Measurements from ENCODE around the gene TRAIP.
A peak's percentile ranks its signal among the peaks of the same experiment; 100 is the strongest.
"Not testable (repeated sequence)": the region's sequence is repeated elsewhere in the genome, so short reads cannot be mapped to it uniquely, and the experiment has no call there.

The TRAIP gene

DNA sequence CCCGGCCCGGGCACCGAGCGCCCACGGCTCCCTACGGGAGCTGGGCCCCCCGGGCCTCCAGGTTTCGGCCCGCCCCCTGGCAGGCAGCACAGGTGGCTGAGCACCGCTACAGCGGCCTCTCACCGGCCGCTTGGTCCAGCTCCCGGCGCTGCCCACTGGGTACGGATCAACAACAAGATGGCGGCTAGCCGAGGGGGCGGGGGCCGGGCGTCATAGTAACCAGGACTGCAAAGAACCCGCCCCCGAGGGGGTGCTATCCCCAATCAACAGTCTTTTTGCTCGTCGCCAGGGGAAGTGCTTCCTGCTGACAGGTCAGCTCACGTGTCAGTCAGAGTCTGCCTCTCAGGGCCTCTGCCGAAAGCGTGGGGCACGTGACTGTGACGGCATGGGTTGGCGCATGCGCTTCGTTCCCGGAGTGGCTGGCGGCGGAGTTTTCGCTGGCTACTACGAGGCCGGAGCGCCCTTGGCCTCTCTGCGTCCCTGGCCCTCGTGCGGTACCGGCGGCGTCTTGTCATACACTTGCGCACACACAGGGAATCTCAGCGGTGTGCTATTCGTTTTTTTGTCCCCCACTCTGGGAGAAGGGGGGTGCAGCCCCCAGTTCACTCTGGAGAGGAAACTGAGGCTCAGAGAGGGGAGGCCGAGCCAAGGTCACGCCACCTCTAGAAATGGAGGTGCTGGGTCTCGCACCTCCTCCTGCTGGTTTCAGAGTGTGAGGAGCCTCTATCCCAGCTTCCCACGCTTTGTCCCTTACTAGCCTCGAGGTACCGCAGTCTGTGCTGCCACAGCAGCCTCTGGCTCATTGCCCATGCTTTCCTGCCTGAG, 69.8 kb downstream of the TRAIP start, which contains the start of gene IP6K1:
IP6K1 (minus strand) TSS at position 186 of the 825 bp plus-strand sequence. CDS start 38,502 bp downstream, outside the sequence.
- peaks cover 27% of the 10 kb centered on the region for H3K36me3 ChIP-seq
- peaks cover 62% of the 10 kb centered on the region for H3K4me1 ChIP-seq
- peak within 1 kb of the TSS; percentile 92 for H3K9ac ChIP-seq
- H3K9me3 ChIP-seq = no peaks in the 10 kb centered on the region
- TF ChIP-seq Cebpa-rat (IDR thresholded peaks at IDR 0.05) = no peak
- H3K27me3 ChIP-seq = no peaks in the 10 kb centered on the region
- peaks cover 31% of the 10 kb centered on the region; the same call in 1 of the 2 replicates for H4K20me1 ChIP-seq
- peak within 1 kb of the TSS; percentile 96 for H3K4me3 ChIP-seq
- peak within 1 kb of the TSS; percentile 92 for H3K27ac ChIP-seq
- peak within 1 kb of the TSS; percentile 99 for H3K4me2 ChIP-seq

DNA sequence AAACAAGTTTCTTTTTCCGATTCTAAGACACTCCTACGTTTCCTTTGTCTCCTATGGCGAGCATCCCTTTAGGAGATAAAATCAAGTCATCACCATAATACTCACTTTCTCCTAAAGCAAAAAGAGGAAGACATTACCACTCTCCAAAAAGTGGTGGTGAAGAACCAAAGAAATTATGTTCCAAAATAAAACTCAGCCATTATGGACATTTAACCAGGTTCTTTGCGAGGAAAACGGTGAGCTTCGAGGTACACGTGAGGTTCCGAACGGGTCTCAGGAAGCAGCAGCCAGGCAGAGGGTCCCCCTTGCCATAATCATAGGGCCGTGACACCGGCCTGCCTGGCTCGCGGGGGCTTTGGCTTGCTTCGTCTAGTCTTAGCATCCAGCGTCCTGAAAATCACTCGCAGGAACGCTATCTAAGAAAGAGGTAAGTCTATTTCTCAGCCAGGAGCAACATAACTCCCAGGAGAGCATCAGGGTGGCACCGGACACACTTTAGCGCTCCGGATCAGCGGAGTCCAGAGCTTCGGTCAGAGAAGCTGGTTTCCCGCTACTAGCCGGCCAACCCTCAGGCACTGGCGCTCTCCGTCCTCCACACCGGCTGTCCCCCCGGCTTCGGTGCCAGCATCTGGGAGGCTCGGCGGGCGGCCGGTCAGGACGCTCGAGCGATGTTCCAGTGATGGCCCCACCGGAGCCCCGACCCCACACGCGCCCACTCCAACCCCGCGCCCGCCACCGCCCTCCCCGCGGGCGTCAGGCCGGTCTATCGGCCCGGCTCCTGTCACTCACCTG, 70.6 kb downstream of the TRAIP start:
- no peak for TF ChIP-seq Cebpa-rat (IDR thresholded peaks at IDR 0.05)
- H3K36me3 ChIP-seq = peaks cover 35% of the 10 kb centered on the region
- H3K27ac ChIP-seq = peak overlapping the region; percentile 92

DNA sequence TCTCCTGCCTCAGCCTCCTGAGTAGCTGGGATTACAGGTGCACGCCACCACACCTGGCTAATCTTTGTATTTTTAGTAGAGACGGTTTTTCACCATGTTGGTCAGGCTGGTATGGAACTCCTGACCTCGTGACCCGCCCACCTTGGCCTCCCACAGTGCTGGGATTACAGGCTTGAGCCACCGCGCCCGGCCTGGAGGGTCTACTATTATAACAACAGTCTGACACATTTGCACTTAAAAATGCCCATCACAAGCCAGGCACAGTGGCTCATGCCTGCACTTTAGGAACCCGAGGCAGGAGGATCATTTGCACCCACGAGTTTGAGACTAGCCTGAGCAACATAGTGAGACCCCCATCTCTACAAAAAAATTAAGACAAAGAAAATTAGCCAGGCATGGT, 74.1 kb downstream of the TRAIP start:
- not testable (repeated sequence) for H3K27ac ChIP-seq, H3K9me3 ChIP-seq, H3K4me3 ChIP-seq, H3K9ac ChIP-seq, H3K27me3 ChIP-seq, H3K4me2 ChIP-seq
- Histone ChIP-seq H3K36me3 (peaks cover 61% of the 10 kb centered on the region), H3K4me1 (peaks cover 50% of the 10 kb centered on the region), H4K20me1 (peaks cover 74% of the 10 kb centered on the region)

More for the DNA sequence above, 70.6 kb downstream of the TRAIP start:
- Histone ChIP-seq H3K4me3 (peak overlapping the region; percentile 96), H3K4me2 (peak overlapping the region; percentile 87), H3K9ac (peak overlapping the region; percentile 92), H3K9me3 (no peaks in the 10 kb centered on the region), H3K4me1 (peaks cover 62% of the 10 kb centered on the region), H4K20me1 (peaks cover 39% of the 10 kb centered on the region), H3K27me3 (no peaks in the 10 kb centered on the region)

DNA sequence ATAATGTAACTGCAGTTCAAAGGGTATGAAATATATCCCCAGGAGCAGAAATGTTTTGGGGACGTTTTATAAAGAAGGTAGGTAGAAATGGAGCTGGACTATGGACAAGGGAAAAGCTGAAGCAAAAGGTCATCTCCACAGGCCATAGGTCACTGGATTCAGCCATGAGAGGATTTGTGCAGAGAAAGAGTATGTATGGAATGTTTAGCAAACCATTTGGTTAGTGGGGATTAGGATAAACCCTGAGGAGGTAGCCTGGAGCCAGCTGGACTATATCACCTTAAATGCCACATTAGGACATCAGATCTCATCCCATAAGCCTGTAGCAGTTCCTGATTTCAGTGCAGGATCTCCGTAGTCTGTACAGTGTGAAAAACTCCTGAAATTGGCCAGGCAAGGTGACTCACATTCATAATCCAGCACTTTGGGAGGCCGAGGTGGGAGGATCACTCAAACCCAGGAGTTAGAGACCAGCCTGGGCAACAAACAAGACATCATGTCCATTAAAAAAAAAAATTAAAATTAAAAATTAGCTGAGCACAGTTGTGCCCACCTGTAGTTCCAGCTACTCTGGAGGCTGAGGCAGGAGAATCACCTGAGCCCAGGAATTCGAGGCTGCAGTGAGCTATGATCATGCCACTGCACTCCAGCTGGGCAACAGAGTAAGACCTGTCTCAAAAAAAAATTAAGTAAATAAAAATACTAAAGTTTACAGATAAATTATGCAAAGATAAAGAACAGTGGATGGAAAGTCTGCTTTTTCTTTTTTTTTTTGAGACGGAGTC, 74.8 kb downstream of the TRAIP start:
- H4K20me1 ChIP-seq = peaks cover 81% of the 10 kb centered on the region
- no peaks in the 10 kb centered on the region for H3K27me3 ChIP-seq
- H3K4me3 ChIP-seq = no peak overlapping the region
- H3K27ac ChIP-seq = no peak overlapping the region
- H3K4me1 ChIP-seq = peaks cover 44% of the 10 kb centered on the region
- peaks cover 68% of the 10 kb centered on the region for H3K36me3 ChIP-seq
- no peak for TF ChIP-seq Cebpa-rat (IDR thresholded peaks at IDR 0.05)
- no peaks in the 10 kb centered on the region for H3K9me3 ChIP-seq
- 0 out of 2 replicates have a peak overlapping the region, but pooled peaks have one; percentile 2 for H3K4me2 ChIP-seq
- H3K9ac ChIP-seq = no peak overlapping the region

DNA sequence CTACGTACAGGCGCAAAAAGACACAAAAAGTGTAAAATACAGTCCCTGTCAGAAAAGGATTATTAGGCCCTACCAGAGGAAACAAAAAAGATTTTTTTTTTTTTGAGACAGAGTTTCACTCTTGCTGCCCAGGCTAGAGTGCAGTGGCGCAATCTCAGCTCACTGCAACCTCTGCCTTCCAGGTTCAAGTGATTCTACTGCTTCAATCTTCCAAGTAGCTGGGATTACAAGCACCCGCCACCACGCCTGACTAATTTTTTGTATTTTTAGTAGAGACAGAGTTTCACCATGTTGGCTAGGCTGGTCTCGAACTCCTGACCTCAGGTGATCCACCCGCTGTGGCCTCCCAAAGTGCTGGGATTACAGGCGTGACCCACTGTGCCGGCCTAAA, 75.4 kb downstream of the TRAIP start:
- Histone ChIP-seq H4K20me1 (peaks cover 87% of the 10 kb centered on the region), H3K36me3 (peaks cover 74% of the 10 kb centered on the region), H3K4me2 (peak overlapping the region; percentile 23), H3K4me1 (peaks cover 44% of the 10 kb centered on the region)
- H3K27ac ChIP-seq, H3K27me3 ChIP-seq, H3K9me3 ChIP-seq, H3K9ac ChIP-seq, H3K4me3 ChIP-seq: not testable (repeated sequence)

DNA sequence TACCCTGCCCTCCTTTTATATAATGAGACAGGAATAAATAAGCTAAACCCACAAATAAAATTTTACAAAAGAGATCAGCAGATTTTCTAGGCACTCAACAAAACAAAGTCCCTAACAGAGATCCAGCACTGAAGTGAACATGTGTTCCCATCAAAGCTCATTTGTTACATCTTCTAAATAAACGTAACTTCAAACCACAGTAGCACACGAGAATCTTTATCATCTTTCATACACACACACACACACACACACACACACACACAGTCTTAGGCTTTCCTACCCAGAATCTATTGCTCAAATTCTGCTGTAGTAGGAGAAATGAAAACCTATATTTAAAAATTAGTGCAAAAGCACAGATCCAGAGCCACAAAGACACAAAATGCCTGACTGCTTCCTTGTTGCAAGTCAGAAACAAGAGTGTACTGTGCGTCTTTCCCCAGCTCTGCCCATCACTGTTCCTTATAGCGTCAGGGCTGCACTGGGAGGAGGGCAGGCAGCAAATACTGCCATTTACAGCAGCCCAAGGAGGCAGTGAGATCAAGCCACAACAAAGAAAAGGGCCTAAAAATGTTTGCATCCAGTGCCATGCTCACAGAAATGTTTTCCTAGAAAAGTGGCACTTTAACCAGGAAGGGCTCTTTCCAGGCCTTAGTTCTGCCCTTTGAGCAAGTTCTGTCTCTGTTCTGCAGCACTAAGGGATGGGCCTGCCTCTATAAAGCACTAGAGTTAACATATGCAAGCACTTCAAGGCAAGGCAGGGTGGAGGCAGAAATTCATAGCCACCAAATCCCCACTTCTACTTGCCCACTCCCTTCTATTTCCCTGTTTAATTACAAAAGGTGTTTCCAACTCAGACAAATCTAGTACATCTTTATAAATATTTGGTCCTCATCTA, 76.0 kb downstream of the TRAIP start:
- peaks cover 40% of the 10 kb centered on the region for H3K4me1 ChIP-seq
- no peaks in the 10 kb centered on the region for H3K27me3 ChIP-seq
- peaks cover 81% of the 10 kb centered on the region for H3K36me3 ChIP-seq
- no peak overlapping the region for H3K27ac ChIP-seq
- no peak overlapping the region for H3K4me3 ChIP-seq
- H3K9me3 ChIP-seq = no peaks in the 10 kb centered on the region
- H4K20me1 ChIP-seq = peaks cover 94% of the 10 kb centered on the region
- H3K4me2 ChIP-seq = peak overlapping the region; percentile 23
- TF ChIP-seq Cebpa-rat (IDR thresholded peaks at IDR 0.05) = no peak
- no peak overlapping the region for H3K9ac ChIP-seq

DNA sequence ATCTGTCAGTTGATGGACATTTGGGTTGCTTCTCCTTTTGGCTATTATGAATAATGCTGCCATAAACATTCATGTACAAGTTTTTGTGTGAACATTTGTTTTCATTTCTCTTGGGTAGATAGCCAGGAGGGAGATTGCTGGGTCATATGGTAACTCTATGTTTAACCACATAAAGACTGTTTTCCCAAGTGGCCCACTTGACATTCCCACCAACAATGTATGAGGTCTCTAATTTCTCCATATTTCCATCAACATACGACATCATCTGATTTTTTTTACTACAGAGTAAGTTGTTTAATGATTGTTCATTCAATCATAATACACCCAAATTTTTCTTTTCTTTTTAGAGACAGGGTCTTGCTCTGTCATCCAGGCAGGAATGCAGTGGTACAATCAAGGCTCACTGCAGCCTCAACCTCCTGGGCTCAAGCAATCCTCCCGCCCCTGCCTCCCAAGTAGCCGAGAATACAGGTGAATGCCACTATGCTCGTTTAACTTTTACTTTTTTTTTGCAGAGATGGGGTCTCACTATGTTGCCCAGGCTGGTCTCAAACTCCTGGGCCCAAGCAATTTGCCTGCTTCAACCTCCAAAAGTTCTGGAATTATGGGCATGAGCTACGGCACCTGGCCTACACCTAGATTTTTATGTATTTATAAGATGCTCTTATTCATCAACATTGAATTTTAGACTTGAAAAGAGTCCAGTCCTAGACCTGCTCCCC, 76.8 kb downstream of the TRAIP start:
- no peak for TF ChIP-seq Cebpa-rat (IDR thresholded peaks at IDR 0.05)
- H3K4me3 ChIP-seq = no peak overlapping the region
- no peak overlapping the region for H3K4me2 ChIP-seq
- H4K20me1 ChIP-seq = peaks cover 100% of the 10 kb centered on the region
- peaks cover 32% of the 10 kb centered on the region for H3K4me1 ChIP-seq
- H3K9me3 ChIP-seq = no peaks in the 10 kb centered on the region
- peaks cover 85% of the 10 kb centered on the region for H3K36me3 ChIP-seq
- H3K27me3 ChIP-seq = no peaks in the 10 kb centered on the region
- H3K27ac ChIP-seq = no peak overlapping the region
- H3K9ac ChIP-seq = no peak overlapping the region
